ENCODE results near the gene NFKBIE. TPM values are rescaled to one million over a fixed set of nuclear protein-coding genes. Genes with fewer than 3 reads are reported as not detected.

The NFKBIE gene
- total and polyA plus RNA-seq, 2 of the 13 experiments (the other 11 are each of a cell fraction or from before 2014, with no cell fraction given), result 6.7 to 14.5 TPM

GRCh38 chr6:44257025-44257752 is 8.2 kb downstream of the NFKBIE start, which contains the start of gene SLC35B2 (continued):
- no peak for TF ChIP-seq NFYC (CRISPR knock-in tag; IDR thresholded peaks at IDR 0.05)
- TF ChIP-seq ZNF720 (CRISPR knock-in tag; IDR thresholded peaks at IDR 0.05), result no peak
- TF ChIP-seq ZSCAN9 (CRISPR knock-in tag; IDR thresholded peaks at IDR 0.05; ENCODE audit: borderline replicate concordance), result peak; percentile 54; the same call in 1 of the 2 replicates

- Histone ChIP-seq H3K27me3 (ENCODE audit: control insufficient read depth in 1 of 2, insufficient read depth in 2 of 2, low read length in 2 of 2) (no peaks in the 10 kb centered on the region; a peak in 1 of 5 replicates), H3K36me3 (replicated peaks in 1 of 2; ENCODE audit: control insufficient read depth in 1 of 2, insufficient read depth in 2 of 2, low read length in 2 of 2) (peaks cover 28 to 56% of the 10 kb centered on the region in 2 experiments), H3K4me1 (ENCODE audit: insufficient read depth, low read length) (peaks cover 55% of the 10 kb centered on the region), H3K4me2 (ENCODE audit: low read depth, low read length) (peak overlapping the region; percentile 96), H3K9ac (ENCODE audit: insufficient read depth, low read depth, low read length) (peak overlapping the region; percentile 92), H3K79me2 (ENCODE audit: insufficient read depth, low read length) (peaks cover 17% of the 10 kb centered on the region), H3K27ac (ENCODE audit: extremely low read length, insufficient read depth, low read length) (peak overlapping the region; percentile 93), H3K9me3 (ENCODE audit: low read length) (no peaks in the 10 kb centered on the region), H3K4me3 (replicated peaks in 1 of 3; ENCODE audit: insufficient read depth in 1 of 3, low read depth in 2 of 3, low read length in 3 of 3) (peak overlapping the region; percentile 66 to 84 (median 71)), H4K20me1 (ENCODE audit: insufficient read depth, low read length) (peaks cover 48% of the 10 kb centered on the region), H2AFZ (ENCODE audit: low read length) (no peak overlapping the region)
- no peak for DNase-seq (ENCODE audit: low spot score)
- no TSS peak for BruUV-seq (replicated peaks)
- in situ Hi-C loops (cut with HindIII; ENCODE audit: extremely low pct_ligation_motif_present, low pct_unique_long_range_greater_than_20kb), result no loop called here
- WGBS (ENCODE audit: low lambda C conversion rate), result 1% methylated on average over 8 of the region's 12 CpGs
- intact Hi-C loops (cut with micrococcal nuclease; ENCODE audit: unreplicated experiment), result no loop called here
- no peak for ATAC-seq
- CTCF ChIA-PET (ENCODE audit: low intra/inter-chr PET ratio, low total read pairs), result interaction anchor here (1.5 kb wide), 1 partner anchor 84 kb away, joined by 4 read pairs; no protein-coding TSS in a partner anchor
- FAIRE-seq, result no peak
- POLR2A ChIA-PET, result interaction anchor here (0.6 to 6.0 kb wide), 28 partner anchors 8 to 627 kb away, joined by 3 to 264 read pairs (median 5); partner anchors contain the start of genes AARS2, CDC5L, GTPBP2 and HSP90AB1
- TF ChIP-seq TBL1XR1 (IDR thresholded peaks at IDR 0.05; ENCODE audit: borderline replicate concordance, low read length, partially characterized antibody), result no peak
- TF ChIP-seq KAT7 (CRISPR knock-in tag; IDR thresholded peaks at IDR 0.05; ENCODE audit: borderline replicate concordance), result no peak
- TF ChIP-seq HNF1A (IDR thresholded peaks at IDR 0.05; ENCODE audit: low read depth), result no peak
- TF ChIP-seq HNF1A (CRISPR knock-in tag; IDR thresholded peaks at IDR 0.05; ENCODE audit: borderline replicate concordance), result no peak
- no peak for TF ChIP-seq TSC22D2 (CRISPR knock-in tag; IDR thresholded peaks at IDR 0.05; ENCODE audit: borderline replicate concordance)
- TF ChIP-seq PATZ1 (CRISPR knock-in tag; IDR thresholded peaks at IDR 0.05), result no peak
- TF ChIP-seq ZFP37 (CRISPR knock-in tag; IDR thresholded peaks at IDR 0.05; ENCODE audit: borderline replicate concordance), result 0 out of 2 replicates have a peak, but pooled peaks have one; percentile 81
- TF ChIP-seq ZNF282 (IDR thresholded peaks at IDR 0.05; ENCODE audit: partially characterized antibody), result no peak
- TF ChIP-seq HNRNPLL (IDR thresholded peaks at IDR 0.05; ENCODE audit: low read depth, low read length, poor library complexity, severe bottlenecking), result no peak
- TF ChIP-seq PTBP1 (IDR thresholded peaks at IDR 0.05; ENCODE audit: low read depth, low read length, poor library complexity, severe bottlenecking), result peak; percentile 91
- no peak for TF ChIP-seq POGZ (CRISPR knock-in tag; IDR thresholded peaks at IDR 0.05)
Measured at GRCh38 chr6:44256775-44257024, 8.7 kb downstream of the NFKBIE start.

Data from HepG2 (cell line).